A673 (cell line): ENCODE results near the gene ANK2. TPM values are rescaled to one million over a fixed set of nuclear protein-coding genes. Genes with fewer than 3 reads are reported as not detected.

Source experiments
- BruUV-seq: library from RNA; stranded (reverse); fragments of 400-500 nt; replicated peaks from 2 replicates; lab custom pipeline; 2021; lab: Mats Ljungman, UMichigan
- CTCF ChIA-PET: fragments of 300-600 bp; sonication (Branson Sonifier 250); formaldehyde crosslinking; loops from one replicate; lab custom pipeline; 2022; ENCODE audit warnings: antibody characterized with exemption; lab: Charles Lee
- POLR2A ChIA-PET: fragments of 300-600 bp; sonication (Branson Sonifier 250); formaldehyde crosslinking; loops from one replicate; lab custom pipeline; 2022; ENCODE audit warnings: antibody characterized with exemption; ENCODE audit not compliant: low non-redundant PET; lab: Charles Lee
- DNase-seq: peaks from one replicate; pipeline ENCODE4 v3.0.0-alpha.2; 2015; ENCODE audit warnings: low spot score
- H3K27ac ChIP-seq: fragments of 200-600 bp; sonication (generic); 2 replicates; pipeline ENCODE4 v1.5.1; 2016; ENCODE audit warnings: mixed run types, low read depth, mild to moderate bottlenecking, mixed read lengths, antibody characterized with exemption, low read length; ENCODE audit not compliant: poor library complexity, severe bottlenecking
- H3K27me3 ChIP-seq: fragments of 200-600 bp; sonication (generic); replicated peaks from 2 replicates; pipeline ENCODE4 v1.6.1; 2017; ENCODE audit warnings: mixed run types, low read depth, mild to moderate bottlenecking, mixed read lengths, antibody characterized with exemption, low read length; ENCODE audit not compliant: insufficient read depth, poor library complexity
- H3K36me3 ChIP-seq: fragments of 200-600 bp; sonication (generic); 2 replicates; pipeline ENCODE4 v1.6.1; 2016; ENCODE audit warnings: mixed run types, mild to moderate bottlenecking, mixed read lengths, antibody characterized with exemption, low read length; ENCODE audit not compliant: insufficient read depth, poor library complexity, severe bottlenecking
- H3K4me1 ChIP-seq: fragments of 200-600 bp; sonication (generic); 2 replicates; pipeline ENCODE4 v1.6.1; 2017; ENCODE audit warnings: mixed run types, mild to moderate bottlenecking, mixed read lengths, antibody characterized with exemption, low read length; ENCODE audit not compliant: insufficient read depth, poor library complexity, severe bottlenecking
- H3K4me3 ChIP-seq: fragments of 200-600 bp; sonication (generic); 2 replicates; pipeline ENCODE4 v1.5.1; 2016; ENCODE audit warnings: low read depth, mixed run types, mild to moderate bottlenecking, mixed read lengths, low read length; ENCODE audit not compliant: poor library complexity, severe bottlenecking
- H3K9me3 ChIP-seq: fragments of 200-600 bp; sonication (generic); 2 replicates; pipeline ENCODE4 v1.6.1; 2016; ENCODE audit warnings: mixed run types, low read depth, mild to moderate bottlenecking, mixed read lengths, antibody characterized with exemption, low read length; ENCODE audit not compliant: poor library complexity, severe bottlenecking
- CTCF ChIP-seq: fragments of 300-800, 200-600 bp; sonication (generic); conservative IDR thresholded peaks from 2 replicates; pipeline ENCODE4 v1.5.1; 2017; ENCODE audit warnings: low read depth, mild to moderate bottlenecking, antibody characterized with exemption, low read length, moderate library complexity, mixed read lengths
- EZH2 ChIP-seq: fragments of 200-600 bp; sonication (generic); IDR thresholded peaks from 2 replicates; pipeline ENCODE4 v1.6.1; 2017; ENCODE audit warnings: borderline replicate concordance, low read depth, mild to moderate bottlenecking, mixed read lengths, antibody characterized with exemption, low read length; ENCODE audit not compliant: poor library complexity, severe bottlenecking
- intact Hi-C: fragments of 100-400 bp; cut with micrococcal nuclease; formaldehyde crosslinking; loops from one replicate; pipeline ENCODE4 v1.10.0; 2022; ENCODE audit not compliant: unreplicated experiment
- total RNA-seq: library from RNA; stranded (reverse); gene quantifications from 2 replicates; pipeline ENCODE4 v1.2.3, GENCODE V29; 2021

The ANK2 gene
- total RNA-seq, 1 experiment from 2014 or later: 12.7 TPM

DNA sequence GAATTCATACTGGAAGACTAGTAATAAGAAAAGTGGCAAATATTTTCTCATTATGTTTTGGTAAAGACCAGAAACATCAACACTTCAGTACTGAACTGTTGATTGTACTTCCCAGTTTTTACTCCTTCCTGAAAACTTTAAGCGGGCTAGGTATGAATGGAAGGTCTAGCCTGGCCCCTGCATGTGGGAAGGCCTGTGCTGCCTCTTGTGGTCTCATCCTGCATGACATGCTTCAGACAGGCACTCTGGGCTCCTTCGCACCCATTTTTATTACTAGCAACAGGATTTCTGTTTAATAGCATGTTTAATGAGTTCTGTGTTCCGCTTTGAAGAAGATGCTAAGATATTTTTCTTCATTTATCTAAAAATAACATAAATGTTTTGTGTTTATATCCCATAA, 279.1 kb downstream of the ANK2 start:
- Histone ChIP-seq H3K4me3 (no peak overlapping the region), H3K27me3 (no peaks in the 10 kb centered on the region), H3K27ac (no peak overlapping the region), H3K9me3 (no peaks in the 10 kb centered on the region), H3K36me3 (no peaks in the 10 kb centered on the region), H3K4me1 (no peaks in the 10 kb centered on the region)
- ChIA-PET POLR2A (no interaction called here), CTCF (no interaction called here)
- peak; percentile 40 for DNase-seq
- TF ChIP-seq EZH2 (no peak), CTCF (peak; percentile 61)
- no TSS peak for BruUV-seq
- intact Hi-C loops: no loop called here

GRCh38 chr4:113330200-113330599, 280.7 kb downstream of the ANK2 start:
- ChIA-PET CTCF (no interaction called here), POLR2A (no interaction called here)
- Histone ChIP-seq H3K36me3 (no peaks in the 10 kb centered on the region), H3K4me3 (no peak overlapping the region), H3K27me3 (no peaks in the 10 kb centered on the region), H3K9me3 (no peaks in the 10 kb centered on the region), H3K4me1 (no peaks in the 10 kb centered on the region), H3K27ac (no peak overlapping the region)
- BruUV-seq: no TSS peak
- DNase-seq: no peak
- no peak for TF ChIP-seq CTCF
- no peak for TF ChIP-seq EZH2
- intact Hi-C loops: no loop called here

DNA sequence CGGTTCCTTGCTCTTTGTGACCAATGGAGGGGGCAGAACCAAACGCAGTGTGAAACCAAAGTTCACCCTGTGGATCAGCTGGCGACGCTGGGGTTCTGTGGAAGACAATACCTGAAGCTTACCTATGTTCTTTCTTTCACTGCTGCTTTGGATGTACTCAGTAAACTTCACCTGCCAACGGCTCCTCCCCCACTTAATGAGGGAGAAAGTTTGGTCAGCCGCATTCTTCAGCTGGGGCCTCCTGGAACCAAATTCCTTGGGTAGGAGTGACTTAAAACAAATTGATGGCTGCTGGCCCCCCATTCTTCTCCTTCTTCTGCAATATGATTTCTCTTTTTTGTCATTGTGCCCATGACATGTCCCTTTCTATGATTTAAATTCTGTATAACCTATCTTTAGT, 282.4 kb downstream of the ANK2 start:
- intact Hi-C loops: no loop called here
- no peak overlapping the region for H3K4me3 ChIP-seq
- no peaks in the 10 kb centered on the region for H3K4me1 ChIP-seq
- H3K9me3 ChIP-seq: no peaks in the 10 kb centered on the region
- no peak overlapping the region for H3K27ac ChIP-seq
- POLR2A ChIA-PET: no interaction called here
- no peaks in the 10 kb centered on the region for H3K36me3 ChIP-seq
- no peak for DNase-seq
- no peaks in the 10 kb centered on the region for H3K27me3 ChIP-seq
- TF ChIP-seq EZH2: no peak
- no TSS peak for BruUV-seq
- CTCF ChIA-PET: no interaction called here

- Histone ChIP-seq H3K27ac (no peak overlapping the region), H3K4me3 (no peak overlapping the region), H3K4me1 (no peaks in the 10 kb centered on the region), H3K9me3 (no peaks in the 10 kb centered on the region), H3K36me3 (no peaks in the 10 kb centered on the region), H3K27me3 (no peaks in the 10 kb centered on the region)
- no peak for DNase-seq
- TF ChIP-seq EZH2 (no peak), CTCF (no peak)
- POLR2A ChIA-PET: no interaction called here
- BruUV-seq: no TSS peak
- CTCF ChIA-PET: no interaction called here
- intact Hi-C loops: no loop called here
Measured at GRCh38 chr4:113332701-113333100, 283.2 kb downstream of the ANK2 start.
